ENCODE data around the gene SLC50A1. TPM values are rescaled to one million over a fixed set of nuclear protein-coding genes. Genes with fewer than 3 reads are reported as not detected.
"Not testable (repeated sequence)": the region's sequence is repeated elsewhere in the genome, so short reads cannot be mapped to it uniquely, and the experiment has no call there.

The SLC50A1 gene
- total RNA-seq, 1 experiment from 2014 or later: 67.6 TPM

- TF ChIP-seq EZH2 (IDR thresholded peaks at IDR 0.05; ENCODE audit: low read depth) (no peak), CTCF (conservative IDR thresholded peaks at IDR 0.05) (peak; percentile 98)
- CTCF ChIA-PET: interaction anchor here (0.5 to 1.5 kb wide), 13 partner anchors 39 to 219 kb away, joined by 3 to 20 read pairs (median 5); partner anchors contain the start of genes EFNA1 and THBS3
- intact Hi-C loops (cut with micrococcal nuclease; ENCODE audit: unreplicated experiment): loop anchor here (1.0 kb wide), 3 partner anchors 55 to 81 kb away; no protein-coding TSS in a partner anchor
- DNase-seq: peak; percentile 66 to 83
- POLR2A ChIA-PET (ENCODE audit: unreplicated experiment): interaction anchor here (0.5 to 0.7 kb wide), 3 partner anchors 231 to 608 kb away, joined by 3 read pairs; no protein-coding TSS in a partner anchor
- Histone ChIP-seq H2AFZ (no peak overlapping the region; the same call in 1 of the 2 replicates), H3K4me1 (replicated peaks; ENCODE audit: insufficient read depth) (peaks cover 12% of the 10 kb centered on the region), H3K9me3 (ENCODE audit: insufficient read depth, low read depth) (no peaks in the 10 kb centered on the region), H3K4me3 (peak overlapping the region; percentile 33; the same call in 1 of the 2 replicates), H3K4me2 (peak overlapping the region; percentile 69), H3K27me3 (ENCODE audit: insufficient read depth, low read depth) (no peaks in the 10 kb centered on the region), H3F3A (ENCODE audit: insufficient read depth, low read depth) (peaks cover 14% of the 10 kb centered on the region; the same call in 1 of the 2 replicates), H3K79me2 (ENCODE audit: low read depth) (peaks cover 12% of the 10 kb centered on the region), H3K27ac (no peak overlapping the region), H3K36me3 (ENCODE audit: low read depth) (no peaks in the 10 kb centered on the region; the same call in 1 of the 2 replicates), H3K9me2 (ENCODE audit: insufficient read depth) (no peaks in the 10 kb centered on the region), H4K20me1 (ENCODE audit: insufficient read depth) (0 out of 2 replicates have a peak, but pooled peaks cover 5% of the 10 kb centered on the region)
- no TSS peak for BruUV-seq (replicated peaks)
Observed at GRCh38 chr1:155167166-155168104, 31.8 kb downstream of the SLC50A1 start.

GRCh38 chr1:155168105-155168445, 32.4 kb downstream of the SLC50A1 start:
- Histone ChIP-seq H3K79me2 (ENCODE audit: low read depth) (peaks cover 17% of the 10 kb centered on the region), H3K4me2 (peak overlapping the region; percentile 69; the same call in 1 of the 2 replicates), H3K4me1 (replicated peaks; ENCODE audit: insufficient read depth) (peaks cover 12% of the 10 kb centered on the region), H3F3A (ENCODE audit: insufficient read depth, low read depth) (peaks cover 14% of the 10 kb centered on the region; the same call in 1 of the 2 replicates)
- H3K4me3 ChIP-seq; H3K27me3 ChIP-seq (ENCODE audit: insufficient read depth, low read depth); intact Hi-C loops (cut with micrococcal nuclease; ENCODE audit: unreplicated experiment); DNase-seq; BruUV-seq (replicated peaks); H3K27ac ChIP-seq; H2AFZ ChIP-seq; H3K36me3 ChIP-seq (ENCODE audit: low read depth); H3K9me2 ChIP-seq (ENCODE audit: insufficient read depth); H3K9me3 ChIP-seq (ENCODE audit: insufficient read depth, low read depth); H4K20me1 ChIP-seq (ENCODE audit: insufficient read depth): not testable (repeated sequence)
- ChIA-PET POLR2A (ENCODE audit: unreplicated experiment) (interaction anchor here (0.5 to 0.7 kb wide), 2 partner anchors 232 to 608 kb away, joined by 3 read pairs; no protein-coding TSS in a partner anchor), CTCF (interaction anchor here (0.7 to 1.5 kb wide), 7 partner anchors 56 to 92 kb away, joined by 3 to 20 read pairs (median 7); no protein-coding TSS in a partner anchor)

GRCh38 chr1:155168456-155169210, 33.0 kb downstream of the SLC50A1 start:
- TF ChIP-seq CTCF (conservative IDR thresholded peaks at IDR 0.05) (no peak), EZH2 (IDR thresholded peaks at IDR 0.05; ENCODE audit: low read depth) (no peak)
- Histone ChIP-seq H3K79me2 (ENCODE audit: low read depth) (peaks cover 17% of the 10 kb centered on the region), H3K4me1 (replicated peaks; ENCODE audit: insufficient read depth) (peaks cover 15% of the 10 kb centered on the region), H3K4me3 (no peak overlapping the region), H3K9me3 (ENCODE audit: insufficient read depth, low read depth) (no peaks in the 10 kb centered on the region), H2AFZ (no peak overlapping the region), H4K20me1 (ENCODE audit: insufficient read depth) (0 out of 2 replicates have a peak, but pooled peaks cover 5% of the 10 kb centered on the region), H3K4me2 (no peak overlapping the region), H3K9me2 (ENCODE audit: insufficient read depth) (no peaks in the 10 kb centered on the region), H3K27ac (no peak overlapping the region), H3F3A (ENCODE audit: insufficient read depth, low read depth) (peaks cover 14% of the 10 kb centered on the region; the same call in 1 of the 2 replicates), H3K36me3 (ENCODE audit: low read depth) (no peaks in the 10 kb centered on the region; the same call in 1 of the 2 replicates), H3K27me3 (ENCODE audit: insufficient read depth, low read depth) (no peaks in the 10 kb centered on the region)
- no TSS peak for BruUV-seq (replicated peaks)
- no peak for DNase-seq
- intact Hi-C loops (cut with micrococcal nuclease; ENCODE audit: unreplicated experiment): no loop called here
- CTCF ChIA-PET: interaction anchor here (0.7 to 1.5 kb wide), 7 partner anchors 56 to 83 kb away, joined by 3 to 20 read pairs (median 7); no protein-coding TSS in a partner anchor
- POLR2A ChIA-PET (ENCODE audit: unreplicated experiment): interaction anchor here (0.5 kb wide), 1 partner anchor 232 kb away, joined by 3 read pairs; no protein-coding TSS in a partner anchor

Data from PC-9 (cell line).